GM23338 (cell line): ENCODE results near the gene PLRG1. TPM values are rescaled to one million over a fixed set of nuclear protein-coding genes. Genes with fewer than 3 reads are reported as not detected.

Experiments used
- ATAC-seq: fragments of 200-7000 bp; cut with Tn5 transposase; 3 replicates; pipeline ENCODE4 v1.9.1; 2020
- DNase-seq: peaks from one replicate; pipeline ENCODE4 v3.0.0-alpha.2; 2015; ENCODE audit warnings: low spot score
- H2AFZ ChIP-seq: fragments of 200-600 bp; sonication (generic); 2 replicates; pipeline ENCODE4 v1.8.0; 2016; ENCODE audit warnings: antibody characterized with exemption, mild to moderate bottlenecking, moderate library complexity
- H3F3A ChIP-seq: fragments of 200-600 bp; sonication (generic); replicated peaks from 2 replicates; pipeline ENCODE4 v1.8.0; 2017; ENCODE audit warnings: antibody characterized with exemption, mixed run types, low read depth
- H3K27ac ChIP-seq: fragments of 200-600 bp; sonication (generic); 2 replicates; pipeline ENCODE4 v1.6.1; 2016; ENCODE audit warnings: low read depth
- H3K27me3 ChIP-seq: fragments of 200-600 bp; sonication (generic); 2 replicates; pipeline ENCODE4 v1.8.0; 2016; ENCODE audit warnings: mild to moderate bottlenecking, mixed run types, moderate library complexity; ENCODE audit not compliant: insufficient read depth
- H3K36me3 ChIP-seq: fragments of 200-600 bp; sonication (generic); 2 replicates; pipeline ENCODE4 v1.8.0; 2016; ENCODE audit warnings: mild to moderate bottlenecking; ENCODE audit not compliant: insufficient read depth
- H3K4me1 ChIP-seq: fragments of 200-600 bp; sonication (generic); 2 replicates; pipeline ENCODE4 v1.8.0; 2016; ENCODE audit warnings: mild to moderate bottlenecking, moderate library complexity; ENCODE audit not compliant: insufficient read depth
- H3K4me2 ChIP-seq: fragments of 200-600 bp; sonication (generic); 2 replicates; pipeline ENCODE4 v1.7.1; 2017; ENCODE audit warnings: mixed run types
- H3K4me3 ChIP-seq: fragments of 200-600 bp; sonication (generic); 2 replicates; pipeline ENCODE4 v1.6.1; 2016; ENCODE audit warnings: mixed run types
- H3K79me2 ChIP-seq: fragments of 200-600 bp; sonication (generic); replicated peaks from 2 replicates; pipeline ENCODE4 v1.8.0; 2017; ENCODE audit warnings: mild to moderate bottlenecking; ENCODE audit not compliant: insufficient read depth
- H3K9me2 ChIP-seq: fragments of 200-600 bp; sonication (generic); 2 replicates; pipeline ENCODE4 v1.8.0; 2017; ENCODE audit not compliant: insufficient read depth
- H4K20me1 ChIP-seq: fragments of 200-600 bp; sonication (generic); replicated peaks from 2 replicates; pipeline ENCODE4 v1.8.0; 2017; ENCODE audit warnings: mild to moderate bottlenecking; ENCODE audit not compliant: insufficient read depth
- H3K27ac Mint-ChIP-seq: 2 replicates; pipeline ENCODE4 v1.8.0; 2020; ENCODE audit warnings: inconsistent platforms, mild to moderate bottlenecking, moderate library complexity, mixed read lengths
- H3K27me3 Mint-ChIP-seq: 3 replicates; pipeline ENCODE4 v1.8.0; 2022; ENCODE audit warnings: low read depth, mild to moderate bottlenecking, moderate library complexity, mixed read lengths, inconsistent platforms; ENCODE audit not compliant: insufficient read depth, poor library complexity
- H3K36me3 Mint-ChIP-seq: 3 replicates; pipeline ENCODE4 v1.8.0; 2021; ENCODE audit warnings: low read depth, mild to moderate bottlenecking, inconsistent platforms, moderate library complexity, mixed read lengths
- H3K4me1 Mint-ChIP-seq: 3 replicates; pipeline ENCODE4 v1.8.0; 2020; ENCODE audit warnings: mild to moderate bottlenecking, inconsistent platforms, mixed read lengths
- H3K4me3 Mint-ChIP-seq: 3 replicates; pipeline ENCODE4 v1.8.0; 2021; ENCODE audit warnings: moderate library complexity, mild to moderate bottlenecking, inconsistent platforms, mixed read lengths
- H3K9me3 Mint-ChIP-seq: 3 replicates; pipeline ENCODE4 v1.8.0; 2020; ENCODE audit warnings: moderate library complexity, mild to moderate bottlenecking, inconsistent platforms, mixed read lengths
- CREB1 ChIP-seq: fragments of 250-450 bp; sonication (Bioruptor Pico); IDR thresholded peaks from 2 replicates; pipeline ENCODE4 v1.5.0; 2020; ENCODE audit warnings: low read depth, mild to moderate bottlenecking, moderate library complexity
- EZH2 ChIP-seq: fragments of 200-600 bp; sonication (generic); IDR thresholded peaks from one replicate; pipeline ENCODE4 v1.8.0; 2017; ENCODE audit warnings: antibody characterized with exemption, mild to moderate bottlenecking, low read depth; ENCODE audit not compliant: unreplicated experiment
- EZH2phosphoT487 ChIP-seq: fragments of 200-600 bp; sonication (generic); IDR thresholded peaks from one replicate; pipeline ENCODE4 v1.8.1; 2018; ENCODE audit warnings: antibody characterized with exemption; ENCODE audit not compliant: unreplicated experiment
- NANOG ChIP-seq: IDR thresholded peaks from 2 replicates; pipeline ENCODE4 v1.6.1; 2016; ENCODE audit warnings: antibody characterized with exemption, borderline replicate concordance
- STAT1 ChIP-seq: IDR thresholded peaks from one replicate; pipeline ENCODE4 v1.6.1; 2016; ENCODE audit warnings: antibody characterized with exemption; ENCODE audit not compliant: unreplicated experiment
- ZNF114 ChIP-seq: fragments of 250-450 bp; sonication (Bioruptor Pico); IDR thresholded peaks from 2 replicates; pipeline ENCODE4 v1.5.0; 2020; ENCODE audit warnings: mild to moderate bottlenecking, moderate library complexity
- ZNF331 ChIP-seq: fragments of 250-450 bp; sonication (Bioruptor Pico); IDR thresholded peaks from 2 replicates; pipeline ENCODE4 v1.5.0; 2020; ENCODE audit warnings: low read depth, mild to moderate bottlenecking, moderate library complexity
- polyA plus RNA-seq: library from polyadenylated mRNA; unstranded; fragments of >200 nt; fragmentation: Nextera tagmentation; extraction: Ambion mirVana; gene quantifications from 2 replicates; pipeline ENCODE4 v1.2.1, GENCODE V29; 2016
- total RNA-seq: library from RNA; depleted of rRNA; stranded (reverse); fragments of >200 nt; shearing (Covaris generic); gene quantifications from 2 replicates; pipeline ENCODE4 v1.2.3, GENCODE V29; 2014
- TF ChIP-seq, protein P1 (sequence below): IDR thresholded peaks from 2 replicates; pipeline ENCODE4 v1.6.1; 2016; ENCODE audit warnings: antibody characterized with exemption
- TF ChIP-seq, protein P2 (sequence below): IDR thresholded peaks from one replicate; pipeline ENCODE4 v1.6.1; 2018; ENCODE audit warnings: antibody characterized with exemption; ENCODE audit not compliant: unreplicated experiment
- TF ChIP-seq, protein P3 (sequence below), 2 experiments: fragments of 200-600 bp in 1 of 2; sonication (generic) in 1 of 2; conservative IDR thresholded peaks; 2 replicates each; pipeline versions ENCODE4 v1.5.1 to v1.6.1; 2016 to 2017; ENCODE audit warnings: antibody characterized with exemption in 2 of 2, low read depth in 2 of 2, mild to moderate bottlenecking in 2 of 2, moderate library complexity in 1 of 2
- TF ChIP-seq, protein P4 (sequence below): fragments of 250-450 bp; sonication (Bioruptor Pico); IDR thresholded peaks from 2 replicates; pipeline ENCODE4 v1.5.0; 2020; ENCODE audit warnings: mild to moderate bottlenecking, moderate library complexity

The PLRG1 gene
- total and polyA plus RNA-seq, 2 experiments from 2014 or later = 77.3 to 82.7 TPM

DNA sequence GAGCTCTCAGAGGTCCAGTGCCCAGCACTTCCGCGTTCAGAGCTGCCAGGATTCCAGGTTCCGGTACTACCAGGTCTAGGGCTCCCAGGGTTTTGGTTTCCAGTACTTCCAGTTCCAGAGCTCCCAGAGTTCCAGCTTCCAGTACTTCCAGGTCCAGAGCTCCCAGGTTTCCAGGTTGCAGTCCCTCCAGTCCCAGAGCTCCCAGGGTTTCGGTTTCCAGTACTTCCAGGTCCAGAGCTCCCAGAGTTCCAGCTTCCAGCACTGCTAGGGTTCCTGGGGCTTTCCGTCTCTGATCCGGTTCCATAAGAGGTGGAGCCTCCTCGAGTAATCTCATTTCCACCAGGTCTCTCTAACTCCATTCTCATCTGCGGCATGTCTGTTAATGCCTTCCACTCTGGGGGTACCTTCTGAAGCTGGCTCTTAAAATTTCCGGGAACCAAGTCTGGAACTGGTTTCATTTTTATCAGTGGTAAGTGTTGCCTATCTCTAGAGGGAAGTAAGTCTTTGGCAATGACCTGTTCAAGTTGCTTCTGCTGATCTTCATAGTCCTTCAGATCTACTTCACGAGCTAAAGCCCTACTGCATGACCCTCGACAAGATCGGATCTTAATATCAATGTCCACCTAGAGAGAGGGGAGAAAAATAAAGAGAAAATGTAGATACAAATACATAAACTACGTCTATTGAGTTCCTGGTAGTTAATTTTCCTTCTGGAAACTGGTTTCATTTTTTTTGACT, 36.3 kb upstream of the PLRG1 start (continued):
- TF ChIP-seq NANOG (no peak), EZH2phosphoT487 (no peak), EZH2 (no peak), STAT1 (no peak)
- TF ChIP-seq, protein P1, sequence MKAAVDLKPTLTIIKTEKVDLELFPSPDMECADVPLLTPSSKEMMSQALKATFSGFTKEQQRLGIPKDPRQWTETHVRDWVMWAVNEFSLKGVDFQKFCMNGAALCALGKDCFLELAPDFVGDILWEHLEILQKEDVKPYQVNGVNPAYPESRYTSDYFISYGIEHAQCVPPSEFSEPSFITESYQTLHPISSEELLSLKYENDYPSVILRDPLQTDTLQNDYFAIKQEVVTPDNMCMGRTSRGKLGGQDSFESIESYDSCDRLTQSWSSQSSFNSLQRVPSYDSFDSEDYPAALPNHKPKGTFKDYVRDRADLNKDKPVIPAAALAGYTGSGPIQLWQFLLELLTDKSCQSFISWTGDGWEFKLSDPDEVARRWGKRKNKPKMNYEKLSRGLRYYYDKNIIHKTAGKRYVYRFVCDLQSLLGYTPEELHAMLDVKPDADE = no peak
- TF ChIP-seq, protein P2, sequence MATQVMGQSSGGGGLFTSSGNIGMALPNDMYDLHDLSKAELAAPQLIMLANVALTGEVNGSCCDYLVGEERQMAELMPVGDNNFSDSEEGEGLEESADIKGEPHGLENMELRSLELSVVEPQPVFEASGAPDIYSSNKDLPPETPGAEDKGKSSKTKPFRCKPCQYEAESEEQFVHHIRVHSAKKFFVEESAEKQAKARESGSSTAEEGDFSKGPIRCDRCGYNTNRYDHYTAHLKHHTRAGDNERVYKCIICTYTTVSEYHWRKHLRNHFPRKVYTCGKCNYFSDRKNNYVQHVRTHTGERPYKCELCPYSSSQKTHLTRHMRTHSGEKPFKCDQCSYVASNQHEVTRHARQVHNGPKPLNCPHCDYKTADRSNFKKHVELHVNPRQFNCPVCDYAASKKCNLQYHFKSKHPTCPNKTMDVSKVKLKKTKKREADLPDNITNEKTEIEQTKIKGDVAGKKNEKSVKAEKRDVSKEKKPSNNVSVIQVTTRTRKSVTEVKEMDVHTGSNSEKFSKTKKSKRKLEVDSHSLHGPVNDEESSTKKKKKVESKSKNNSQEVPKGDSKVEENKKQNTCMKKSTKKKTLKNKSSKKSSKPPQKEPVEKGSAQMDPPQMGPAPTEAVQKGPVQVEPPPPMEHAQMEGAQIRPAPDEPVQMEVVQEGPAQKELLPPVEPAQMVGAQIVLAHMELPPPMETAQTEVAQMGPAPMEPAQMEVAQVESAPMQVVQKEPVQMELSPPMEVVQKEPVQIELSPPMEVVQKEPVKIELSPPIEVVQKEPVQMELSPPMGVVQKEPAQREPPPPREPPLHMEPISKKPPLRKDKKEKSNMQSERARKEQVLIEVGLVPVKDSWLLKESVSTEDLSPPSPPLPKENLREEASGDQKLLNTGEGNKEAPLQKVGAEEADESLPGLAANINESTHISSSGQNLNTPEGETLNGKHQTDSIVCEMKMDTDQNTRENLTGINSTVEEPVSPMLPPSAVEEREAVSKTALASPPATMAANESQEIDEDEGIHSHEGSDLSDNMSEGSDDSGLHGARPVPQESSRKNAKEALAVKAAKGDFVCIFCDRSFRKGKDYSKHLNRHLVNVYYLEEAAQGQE = no peak

DNA sequence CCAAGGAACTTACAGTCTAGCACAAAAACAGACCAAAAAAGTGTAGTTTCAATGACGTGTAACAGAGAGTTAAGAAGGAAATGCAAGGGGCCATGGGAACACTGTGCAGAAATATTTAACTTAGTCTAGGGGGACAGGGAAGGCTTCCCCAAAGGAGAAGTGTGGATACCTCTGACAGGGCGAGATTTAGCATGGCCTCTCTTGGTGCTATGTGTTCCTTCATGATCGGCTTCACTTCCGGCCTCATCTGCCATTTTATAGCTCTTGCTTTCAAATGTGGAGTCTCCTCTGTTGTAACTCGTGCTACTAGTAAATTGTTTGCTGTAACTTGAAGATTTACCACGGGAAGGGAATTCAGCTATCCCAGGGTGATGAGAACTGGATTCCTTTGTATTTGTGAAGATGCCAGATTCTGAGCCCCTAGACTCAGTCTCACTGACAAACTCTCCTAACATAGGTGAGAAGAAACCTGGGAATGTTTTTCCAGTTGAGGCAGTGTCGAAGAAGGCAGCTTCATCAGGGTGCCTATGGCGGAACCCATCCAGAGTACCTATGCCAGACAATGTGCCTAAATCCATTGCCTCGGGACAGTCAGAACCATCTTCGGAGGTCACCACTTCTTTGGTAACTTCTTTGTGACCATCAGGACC, 35.3 kb upstream of the PLRG1 start:
- H2AFZ ChIP-seq = no peak overlapping the region
- H3K36me3 Mint-ChIP-seq = no peaks in the 10 kb centered on the region
- H3K4me1 ChIP-seq = no peaks in the 10 kb centered on the region
- DNase-seq (no peak), ATAC-seq (no peak)
- no peak overlapping the region for H3K4me3 ChIP-seq
- H3K27ac Mint-ChIP-seq = no peak overlapping the region
- no peaks in the 10 kb centered on the region; the same call in 1 of the 2 replicates for H3K9me2 ChIP-seq
- no peaks in the 10 kb centered on the region for H3F3A ChIP-seq
- H3K27me3 Mint-ChIP-seq = peaks cover 3% of the 10 kb centered on the region
- no peaks in the 10 kb centered on the region for H3K36me3 ChIP-seq
- H3K9me3 Mint-ChIP-seq = no peaks in the 10 kb centered on the region
- H3K4me1 Mint-ChIP-seq = peaks cover 5% of the 10 kb centered on the region
- no peaks in the 10 kb centered on the region for H4K20me1 ChIP-seq
- H3K27me3 ChIP-seq = no peaks in the 10 kb centered on the region
- no peak overlapping the region for H3K27ac ChIP-seq
- H3K4me2 ChIP-seq = no peak overlapping the region
- no peak overlapping the region for H3K4me3 Mint-ChIP-seq
- no peaks in the 10 kb centered on the region for H3K79me2 ChIP-seq
- TF ChIP-seq STAT1 (no peak), CREB1 (no peak), ZNF114 (CRISPR knock-in tag) (no peak), ZNF331 (CRISPR knock-in tag) (no peak), EZH2phosphoT487 (no peak)
- TF ChIP-seq, protein P3, sequence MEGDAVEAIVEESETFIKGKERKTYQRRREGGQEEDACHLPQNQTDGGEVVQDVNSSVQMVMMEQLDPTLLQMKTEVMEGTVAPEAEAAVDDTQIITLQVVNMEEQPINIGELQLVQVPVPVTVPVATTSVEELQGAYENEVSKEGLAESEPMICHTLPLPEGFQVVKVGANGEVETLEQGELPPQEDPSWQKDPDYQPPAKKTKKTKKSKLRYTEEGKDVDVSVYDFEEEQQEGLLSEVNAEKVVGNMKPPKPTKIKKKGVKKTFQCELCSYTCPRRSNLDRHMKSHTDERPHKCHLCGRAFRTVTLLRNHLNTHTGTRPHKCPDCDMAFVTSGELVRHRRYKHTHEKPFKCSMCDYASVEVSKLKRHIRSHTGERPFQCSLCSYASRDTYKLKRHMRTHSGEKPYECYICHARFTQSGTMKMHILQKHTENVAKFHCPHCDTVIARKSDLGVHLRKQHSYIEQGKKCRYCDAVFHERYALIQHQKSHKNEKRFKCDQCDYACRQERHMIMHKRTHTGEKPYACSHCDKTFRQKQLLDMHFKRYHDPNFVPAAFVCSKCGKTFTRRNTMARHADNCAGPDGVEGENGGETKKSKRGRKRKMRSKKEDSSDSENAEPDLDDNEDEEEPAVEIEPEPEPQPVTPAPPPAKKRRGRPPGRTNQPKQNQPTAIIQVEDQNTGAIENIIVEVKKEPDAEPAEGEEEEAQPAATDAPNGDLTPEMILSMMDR (conservative IDR thresholded peaks at IDR 0.05; ENCODE audit: low read depth in 2 of 2) = no peak
- TF ChIP-seq, protein P4, sequence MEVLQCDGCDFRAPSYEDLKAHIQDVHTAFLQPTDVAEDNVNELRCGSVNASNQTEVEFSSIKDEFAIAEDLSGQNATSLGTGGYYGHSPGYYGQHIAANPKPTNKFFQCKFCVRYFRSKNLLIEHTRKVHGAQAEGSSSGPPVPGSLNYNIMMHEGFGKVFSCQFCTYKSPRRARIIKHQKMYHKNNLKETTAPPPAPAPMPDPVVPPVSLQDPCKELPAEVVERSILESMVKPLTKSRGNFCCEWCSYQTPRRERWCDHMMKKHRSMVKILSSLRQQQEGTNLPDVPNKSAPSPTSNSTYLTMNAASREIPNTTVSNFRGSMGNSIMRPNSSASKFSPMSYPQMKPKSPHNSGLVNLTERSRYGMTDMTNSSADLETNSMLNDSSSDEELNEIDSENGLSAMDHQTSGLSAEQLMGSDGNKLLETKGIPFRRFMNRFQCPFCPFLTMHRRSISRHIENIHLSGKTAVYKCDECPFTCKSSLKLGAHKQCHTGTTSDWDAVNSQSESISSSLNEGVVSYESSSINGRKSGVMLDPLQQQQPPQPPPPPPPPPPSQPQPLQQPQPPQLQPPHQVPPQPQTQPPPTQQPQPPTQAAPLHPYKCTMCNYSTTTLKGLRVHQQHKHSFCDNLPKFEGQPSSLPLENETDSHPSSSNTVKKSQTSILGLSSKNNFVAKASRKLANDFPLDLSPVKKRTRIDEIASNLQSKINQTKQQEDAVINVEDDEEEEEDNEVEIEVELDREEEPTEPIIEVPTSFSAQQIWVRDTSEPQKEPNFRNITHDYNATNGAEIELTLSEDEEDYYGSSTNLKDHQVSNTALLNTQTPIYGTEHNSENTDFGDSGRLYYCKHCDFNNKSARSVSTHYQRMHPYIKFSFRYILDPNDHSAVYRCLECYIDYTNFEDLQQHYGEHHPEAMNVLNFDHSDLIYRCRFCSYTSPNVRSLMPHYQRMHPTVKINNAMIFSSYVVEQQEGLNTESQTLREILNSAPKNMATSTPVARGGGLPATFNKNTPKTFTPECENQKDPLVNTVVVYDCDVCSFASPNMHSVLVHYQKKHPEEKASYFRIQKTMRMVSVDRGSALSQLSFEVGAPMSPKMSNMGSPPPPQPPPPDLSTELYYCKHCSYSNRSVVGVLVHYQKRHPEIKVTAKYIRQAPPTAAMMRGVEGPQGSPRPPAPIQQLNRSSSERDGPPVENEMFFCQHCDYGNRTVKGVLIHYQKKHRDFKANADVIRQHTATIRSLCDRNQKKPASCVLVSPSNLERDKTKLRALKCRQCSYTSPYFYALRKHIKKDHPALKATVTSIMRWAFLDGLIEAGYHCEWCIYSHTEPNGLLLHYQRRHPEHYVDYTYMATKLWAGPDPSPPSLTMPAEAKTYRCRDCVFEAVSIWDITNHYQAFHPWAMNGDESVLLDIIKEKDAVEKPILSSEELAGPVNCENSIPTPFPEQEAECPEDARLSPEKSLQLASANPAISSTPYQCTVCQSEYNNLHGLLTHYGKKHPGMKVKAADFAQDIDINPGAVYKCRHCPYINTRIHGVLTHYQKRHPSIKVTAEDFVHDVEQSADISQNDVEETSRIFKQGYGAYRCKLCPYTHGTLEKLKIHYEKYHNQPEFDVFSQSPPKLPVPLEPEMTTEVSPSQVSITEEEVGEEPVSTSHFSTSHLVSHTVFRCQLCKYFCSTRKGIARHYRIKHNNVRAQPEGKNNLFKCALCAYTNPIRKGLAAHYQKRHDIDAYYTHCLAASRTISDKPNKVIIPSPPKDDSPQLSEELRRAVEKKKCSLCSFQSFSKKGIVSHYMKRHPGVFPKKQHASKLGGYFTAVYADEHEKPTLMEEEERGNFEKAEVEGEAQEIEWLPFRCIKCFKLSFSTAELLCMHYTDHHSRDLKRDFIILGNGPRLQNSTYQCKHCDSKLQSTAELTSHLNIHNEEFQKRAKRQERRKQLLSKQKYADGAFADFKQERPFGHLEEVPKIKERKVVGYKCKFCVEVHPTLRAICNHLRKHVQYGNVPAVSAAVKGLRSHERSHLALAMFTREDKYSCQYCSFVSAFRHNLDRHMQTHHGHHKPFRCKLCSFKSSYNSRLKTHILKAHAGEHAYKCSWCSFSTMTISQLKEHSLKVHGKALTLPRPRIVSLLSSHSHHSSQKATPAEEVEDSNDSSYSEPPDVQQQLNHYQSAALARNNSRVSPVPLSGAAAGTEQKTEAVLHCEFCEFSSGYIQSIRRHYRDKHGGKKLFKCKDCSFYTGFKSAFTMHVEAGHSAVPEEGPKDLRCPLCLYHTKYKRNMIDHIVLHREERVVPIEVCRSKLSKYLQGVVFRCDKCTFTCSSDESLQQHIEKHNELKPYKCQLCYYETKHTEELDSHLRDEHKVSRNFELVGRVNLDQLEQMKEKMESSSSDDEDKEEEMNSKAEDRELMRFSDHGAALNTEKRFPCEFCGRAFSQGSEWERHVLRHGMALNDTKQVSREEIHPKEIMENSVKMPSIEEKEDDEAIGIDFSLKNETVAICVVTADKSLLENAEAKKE (CRISPR knock-in tag) = no peak
